ENCODE measurements around the gene UQCRFS1.
A peak's percentile ranks its signal among the peaks of the same experiment; 100 is the strongest.
"Not testable (repeated sequence)": the region's sequence is repeated elsewhere in the genome, so short reads cannot be mapped to it uniquely, and the experiment has no call there.

The UQCRFS1 gene

DNA sequence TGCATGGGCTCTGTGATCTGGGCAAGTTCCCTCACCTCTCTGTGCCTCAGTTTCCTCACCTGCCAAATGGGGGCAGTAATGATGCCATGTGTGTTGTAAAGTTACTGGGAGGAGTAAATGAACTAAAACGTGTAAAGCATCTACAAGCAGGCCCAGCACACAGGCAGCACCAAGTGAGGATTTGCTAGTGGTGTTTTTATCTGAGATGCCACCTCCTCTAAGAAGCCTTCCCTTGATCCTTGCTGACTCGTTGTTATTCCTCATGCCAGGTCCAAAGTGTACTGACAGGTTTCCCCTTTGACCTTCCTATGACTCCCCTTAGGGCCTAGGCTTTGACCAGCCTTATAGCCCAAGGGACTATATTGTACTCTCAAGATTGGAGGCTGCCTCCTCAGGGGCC is 1.5 kb upstream of the UQCRFS1 start:
- TF ChIP-seq ZFX (IDR thresholded peaks at IDR 0.05), result no peak
- TF ChIP-seq, protein P1, sequence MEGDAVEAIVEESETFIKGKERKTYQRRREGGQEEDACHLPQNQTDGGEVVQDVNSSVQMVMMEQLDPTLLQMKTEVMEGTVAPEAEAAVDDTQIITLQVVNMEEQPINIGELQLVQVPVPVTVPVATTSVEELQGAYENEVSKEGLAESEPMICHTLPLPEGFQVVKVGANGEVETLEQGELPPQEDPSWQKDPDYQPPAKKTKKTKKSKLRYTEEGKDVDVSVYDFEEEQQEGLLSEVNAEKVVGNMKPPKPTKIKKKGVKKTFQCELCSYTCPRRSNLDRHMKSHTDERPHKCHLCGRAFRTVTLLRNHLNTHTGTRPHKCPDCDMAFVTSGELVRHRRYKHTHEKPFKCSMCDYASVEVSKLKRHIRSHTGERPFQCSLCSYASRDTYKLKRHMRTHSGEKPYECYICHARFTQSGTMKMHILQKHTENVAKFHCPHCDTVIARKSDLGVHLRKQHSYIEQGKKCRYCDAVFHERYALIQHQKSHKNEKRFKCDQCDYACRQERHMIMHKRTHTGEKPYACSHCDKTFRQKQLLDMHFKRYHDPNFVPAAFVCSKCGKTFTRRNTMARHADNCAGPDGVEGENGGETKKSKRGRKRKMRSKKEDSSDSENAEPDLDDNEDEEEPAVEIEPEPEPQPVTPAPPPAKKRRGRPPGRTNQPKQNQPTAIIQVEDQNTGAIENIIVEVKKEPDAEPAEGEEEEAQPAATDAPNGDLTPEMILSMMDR (conservative IDR thresholded peaks at IDR 0.05), result no peak
- H3K27ac ChIP-seq, result no peak overlapping the region

DNA sequence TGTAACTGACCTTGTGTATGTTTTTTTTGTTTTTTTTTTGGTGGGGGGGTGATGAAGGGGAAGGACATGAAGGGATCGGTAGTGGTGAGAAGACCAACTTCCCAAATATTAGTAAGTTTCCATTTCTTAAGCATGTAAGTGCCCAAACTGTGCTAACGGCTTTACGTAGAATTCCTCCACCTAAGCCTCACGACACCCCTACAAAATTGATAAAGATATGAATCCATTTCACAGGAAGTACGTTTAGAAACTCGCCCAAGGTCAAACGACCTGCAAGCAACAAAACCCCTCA is 649 bp downstream of the UQCRFS1 start:
- TF ChIP-seq, protein P1 (conservative IDR thresholded peaks at IDR 0.05), result no peak
- TF ChIP-seq ZFX (IDR thresholded peaks at IDR 0.05), result no peak
- H3K27ac ChIP-seq, result peak overlapping the region; percentile 100

DNA sequence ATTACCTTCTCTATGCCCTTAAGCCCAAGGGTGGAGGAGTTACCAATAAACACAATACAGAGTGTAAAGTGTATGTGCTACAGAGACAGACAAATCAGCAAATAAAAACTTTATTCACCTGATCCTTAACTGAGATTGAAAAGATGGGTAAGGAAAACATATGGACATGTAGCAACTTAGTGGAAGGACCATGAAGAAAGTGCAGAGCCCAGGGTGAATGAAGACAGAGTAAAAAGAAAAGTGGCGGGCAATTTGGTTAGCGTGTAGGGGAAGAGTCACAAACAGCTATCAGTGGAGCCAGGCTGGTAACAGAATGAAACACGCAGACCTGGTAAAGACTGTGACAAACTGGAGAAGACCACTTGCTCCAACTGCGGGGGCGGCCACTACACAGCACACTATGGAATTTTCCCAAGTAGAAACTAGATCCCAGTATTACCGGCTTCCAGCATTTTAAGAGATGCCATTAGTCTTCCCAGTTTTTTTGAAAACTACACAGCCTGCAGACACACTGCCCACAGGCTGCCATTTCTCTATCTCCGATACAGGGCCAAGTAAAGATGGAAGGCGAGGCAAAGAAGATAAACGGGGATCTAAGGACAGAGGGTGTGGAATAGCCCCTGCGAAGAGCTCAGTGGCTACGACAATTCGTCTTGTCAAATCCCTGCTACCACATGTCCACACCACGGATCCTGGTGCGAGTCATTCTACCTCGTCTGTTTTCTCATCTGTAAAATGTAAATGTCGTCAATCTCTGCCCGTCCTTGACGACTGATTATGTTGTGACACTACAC is 1.2 kb downstream of the UQCRFS1 start:
- TF ChIP-seq ZFX (IDR thresholded peaks at IDR 0.05), result no peak
- TF ChIP-seq, protein P1 (conservative IDR thresholded peaks at IDR 0.05), result no peak
- H3K27ac ChIP-seq, result peak overlapping the region; percentile 100

GRCh38 chr19:29211041-29211440 is 1.9 kb downstream of the UQCRFS1 start:
- not testable (repeated sequence) for H3K27ac ChIP-seq

DNA sequence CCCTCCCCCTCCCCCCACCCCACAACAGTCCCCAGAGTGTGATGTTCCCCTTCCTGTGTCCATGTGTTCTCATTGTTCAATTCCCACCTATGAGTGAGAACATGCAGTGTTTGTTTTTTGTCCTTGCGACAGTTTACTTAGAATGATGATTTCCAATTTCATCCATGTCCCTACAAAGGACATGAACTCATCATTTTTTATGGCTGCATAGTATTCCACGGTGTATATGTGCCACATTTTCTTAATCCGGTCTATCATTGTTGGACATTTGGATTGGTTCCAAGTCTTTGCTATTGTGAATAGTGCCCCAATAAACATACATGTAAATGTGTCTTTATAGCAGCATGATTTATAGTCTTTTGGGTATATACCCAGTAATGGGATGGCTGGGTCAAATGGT is 2.4 kb downstream of the UQCRFS1 start:
- not testable (repeated sequence) for H3K27ac ChIP-seq

DNA sequence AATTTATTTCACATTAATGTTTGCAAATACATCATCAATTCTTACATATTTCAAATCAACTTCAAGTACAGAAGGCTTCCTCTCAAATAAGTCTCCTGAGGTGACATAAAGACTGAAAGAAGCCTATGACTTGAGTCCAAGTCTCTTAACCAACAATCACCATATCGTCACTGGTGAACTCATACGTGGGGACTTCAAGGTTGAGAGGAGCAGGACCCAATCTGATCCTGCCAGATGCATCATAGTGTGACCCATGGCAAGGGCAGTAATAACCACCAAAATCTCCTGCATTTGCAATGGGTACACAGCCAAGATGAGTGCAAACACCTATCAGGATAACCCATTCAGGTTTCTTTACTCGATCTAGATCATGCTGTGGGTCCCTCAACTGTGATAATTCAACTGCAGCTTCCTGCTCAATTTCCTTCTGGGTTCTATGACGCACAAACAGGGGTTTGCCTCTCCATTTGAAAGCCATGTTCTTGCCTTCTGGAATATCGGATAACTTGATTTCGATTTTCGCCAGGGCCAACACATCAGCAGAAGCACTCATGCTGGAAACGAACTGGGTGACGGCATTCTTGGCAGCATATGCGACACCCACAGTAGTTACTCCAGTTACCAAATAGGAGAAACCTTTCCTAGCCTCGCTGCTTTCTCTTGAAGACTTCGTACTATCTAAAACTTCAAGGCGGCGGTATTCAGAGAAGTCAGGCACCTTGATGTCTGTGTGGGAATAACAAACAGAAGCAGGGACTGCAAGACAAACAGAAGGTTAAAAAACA is 5.4 kb downstream of the UQCRFS1 start:
- not testable (repeated sequence) for H3K27ac ChIP-seq

DNA sequence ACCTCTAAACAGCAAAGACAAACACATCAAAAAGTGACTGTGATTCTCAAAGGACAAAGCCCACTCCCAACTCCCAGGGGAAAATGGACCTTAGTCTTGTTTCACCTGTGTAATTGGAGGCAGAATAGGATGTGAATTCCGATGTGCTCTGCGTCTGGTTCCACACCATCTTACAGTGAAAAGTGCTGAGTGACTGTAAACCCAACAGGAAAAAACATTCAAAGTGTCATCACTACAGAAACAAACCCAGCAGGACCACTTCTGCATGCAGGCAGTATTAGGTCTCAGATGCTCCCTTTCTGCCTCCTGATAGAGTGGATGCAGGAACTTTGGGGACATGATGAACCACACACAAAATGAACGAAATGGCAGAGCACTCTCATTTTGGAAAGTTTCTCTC is 6.5 kb downstream of the UQCRFS1 start:
- no peak for TF ChIP-seq ZFX (IDR thresholded peaks at IDR 0.05)
- TF ChIP-seq, protein P1 (conservative IDR thresholded peaks at IDR 0.05), result no peak
- H3K27ac ChIP-seq, result no peak overlapping the region

- TF ChIP-seq ZFX (IDR thresholded peaks at IDR 0.05), result no peak
- no peak overlapping the region for H3K27ac ChIP-seq
Observed at GRCh38 chr19:29202281-29202680, 10.7 kb downstream of the UQCRFS1 start.

- TF ChIP-seq, protein P1 (conservative IDR thresholded peaks at IDR 0.05), result no peak; the same call in 1 of the 2 replicates
- no peak for TF ChIP-seq ZFX (IDR thresholded peaks at IDR 0.05)
- H3K27ac ChIP-seq, result no peak overlapping the region
Observed at GRCh38 chr19:29201855-29202254, 11.1 kb downstream of the UQCRFS1 start.

Measured in C4-2B (cell line).